HG02938 (cell line): ENCODE data around the gene SCN8A.

ENCODE experiments used
- ATAC-seq: cut with Tn5 transposase; IDR thresholded peaks from one replicate; pipeline ENCODE4 v1.9.1; 2021; ENCODE audit warnings: mild to moderate bottlenecking, moderate library complexity; ENCODE audit not compliant: unreplicated experiment

The SCN8A gene

DNA sequence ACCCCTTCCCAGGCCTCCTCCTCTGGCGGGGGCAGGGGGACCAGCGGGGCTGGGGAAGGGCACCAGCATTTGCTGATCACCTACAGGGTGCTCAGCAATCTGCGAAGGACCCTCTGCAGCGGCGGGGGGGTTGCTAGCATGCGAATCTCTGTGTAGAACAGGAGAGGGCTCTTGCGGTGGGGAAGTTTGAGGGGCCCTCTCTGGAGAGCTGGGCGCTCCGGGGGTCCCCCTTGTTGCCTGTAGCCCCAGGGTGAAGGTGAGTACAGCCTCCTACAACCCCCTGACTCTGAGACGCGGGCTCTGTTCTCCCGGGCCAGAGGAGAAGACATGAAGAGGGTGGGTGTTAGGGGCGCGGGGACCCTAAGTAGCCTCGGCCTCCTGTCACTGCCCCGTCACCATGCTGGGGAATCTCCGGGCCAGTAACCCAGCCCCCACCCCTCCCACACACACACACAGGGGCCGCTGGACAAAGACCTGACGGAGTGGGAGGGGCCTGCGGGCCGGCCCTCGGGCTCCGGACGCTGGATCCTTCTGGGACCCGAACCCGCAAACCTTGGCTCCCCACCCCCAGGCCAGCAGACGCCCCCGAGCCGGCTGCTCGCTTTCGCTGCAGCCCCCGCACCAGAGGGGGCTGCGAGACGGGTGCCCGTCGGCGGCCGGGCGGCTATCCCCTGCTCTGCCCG is 256.8 kb downstream of the SCN8A start:
- no peak for ATAC-seq

DNA sequence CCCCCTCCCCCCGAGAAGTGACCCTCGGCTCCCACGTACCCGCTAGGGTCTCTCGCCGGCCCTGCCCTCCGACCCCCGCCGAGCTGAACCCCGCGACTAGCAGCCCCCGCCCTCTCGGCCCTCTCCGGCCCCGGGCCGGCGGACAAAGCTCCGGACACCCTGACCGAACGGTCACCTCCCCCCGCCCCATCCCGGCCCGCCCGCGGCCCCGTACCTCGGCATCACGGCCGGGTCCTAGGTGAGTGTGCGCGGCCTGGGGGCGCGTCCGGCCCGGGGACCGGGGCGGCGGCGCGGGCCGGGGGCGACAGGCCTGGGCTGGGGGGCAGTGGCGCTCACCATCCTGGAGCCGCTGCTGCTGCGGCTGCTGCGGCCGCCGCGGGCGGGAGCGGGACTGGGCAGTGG is 257.3 kb downstream of the SCN8A start, which contains the start of gene FIGNL2:
FIGNL2 (minus strand) TSS at position 393 of the 402 bp plus-strand sequence. CDS start 26,305 bp downstream, outside the sequence.
- no peak for ATAC-seq

DNA sequence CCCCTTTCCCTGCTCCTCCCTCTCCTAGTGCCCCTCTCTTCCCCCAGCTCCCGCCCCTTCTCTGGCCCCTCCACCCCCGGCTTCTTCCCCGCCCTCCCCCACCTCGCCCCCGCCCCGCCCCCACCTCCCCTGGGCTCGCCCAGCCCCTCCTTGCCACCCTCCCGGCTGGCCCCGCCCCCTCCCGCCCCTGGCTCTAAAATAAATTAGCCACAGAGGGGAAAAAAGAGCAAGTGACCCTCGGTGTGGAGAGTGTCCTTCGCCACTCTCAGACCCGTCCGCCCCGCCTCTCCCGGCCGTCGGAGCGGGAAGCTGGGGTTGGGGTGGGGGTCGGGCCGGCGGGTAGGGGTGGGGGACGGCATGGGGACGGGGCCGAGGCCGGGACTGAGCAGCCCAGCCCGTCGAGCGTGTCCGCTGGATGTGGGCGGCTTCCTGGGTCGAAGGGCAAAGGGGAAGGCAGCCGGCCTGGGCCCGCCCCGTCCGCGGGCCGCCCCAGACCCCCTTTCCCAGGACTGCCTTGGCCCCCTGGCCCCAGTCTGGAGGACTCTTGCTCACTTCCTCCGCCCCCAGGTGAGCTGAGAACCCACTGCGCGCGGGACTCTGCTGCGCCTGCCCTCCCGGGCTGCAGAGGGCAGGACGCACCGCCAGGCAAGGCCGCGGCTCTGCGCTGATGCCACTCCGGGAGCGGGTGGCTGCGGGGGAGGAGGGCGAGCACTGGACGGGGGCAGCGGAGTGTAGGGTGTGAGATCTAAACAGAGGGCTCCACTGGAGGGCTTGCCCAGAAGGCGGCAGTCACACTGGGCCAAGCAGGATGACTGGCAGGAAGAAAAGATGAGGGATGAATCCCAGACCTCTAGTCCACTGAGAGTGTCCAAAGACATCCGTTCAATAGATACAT is 258.1 kb downstream of the SCN8A start:
- no peak for ATAC-seq

DNA sequence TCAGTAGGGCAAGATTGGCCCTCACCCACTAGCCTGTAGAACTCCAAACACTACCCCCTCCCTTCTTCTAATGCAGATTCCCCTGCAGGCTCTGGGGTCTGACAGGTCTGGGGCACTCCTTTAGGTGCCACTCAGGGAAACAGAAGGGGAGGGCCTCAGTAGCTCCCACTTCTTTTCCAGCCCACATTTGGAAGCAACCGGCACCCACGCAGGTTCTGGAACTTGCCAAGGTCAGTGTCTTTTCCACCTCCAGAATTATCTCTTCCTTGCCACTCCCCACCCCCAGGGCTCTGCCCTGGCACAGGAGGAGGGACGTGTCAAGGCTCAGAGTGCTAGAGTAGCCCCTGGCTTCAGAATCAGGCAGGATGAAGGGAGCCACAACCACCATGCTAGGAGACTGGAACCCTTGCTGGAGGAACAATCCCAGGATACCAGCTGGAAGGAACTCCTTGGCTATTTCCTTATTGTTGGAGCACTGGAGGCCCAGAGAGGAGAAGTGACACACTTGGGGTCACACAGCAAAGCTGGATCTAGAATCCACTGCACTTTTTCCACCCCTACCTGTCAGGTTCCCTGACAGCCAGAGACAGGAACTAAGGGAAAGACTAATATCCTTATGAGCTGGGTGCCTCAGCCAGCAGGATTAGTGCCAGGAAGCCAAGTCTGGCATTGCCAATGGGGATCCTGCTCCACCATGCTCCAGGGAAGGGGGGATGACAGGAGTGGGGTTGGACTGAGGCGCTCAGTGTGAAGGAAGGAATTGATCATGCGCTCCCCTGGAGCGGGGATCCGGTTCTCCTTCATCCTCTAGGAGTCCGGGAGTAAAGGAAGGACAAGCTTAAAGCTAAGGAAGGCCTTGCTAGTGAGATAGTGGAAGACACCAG is 259.3 kb downstream of the SCN8A start:
- ATAC-seq, result no peak

DNA sequence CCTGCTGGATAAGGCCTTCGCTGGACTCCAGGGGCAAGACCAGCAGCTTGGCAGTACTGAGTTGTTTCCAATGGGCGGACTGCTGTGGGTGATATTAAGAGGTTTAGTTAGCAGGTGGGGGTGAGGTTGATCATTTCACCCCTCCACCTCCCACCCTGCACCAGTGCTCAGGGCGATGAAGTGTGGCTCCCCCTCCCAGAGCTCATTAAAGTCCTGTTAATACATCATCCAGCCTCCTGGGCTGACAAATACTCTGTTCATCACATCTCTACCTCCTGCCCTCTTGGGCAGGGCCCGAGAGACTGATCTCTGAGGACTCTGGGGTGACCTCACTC is 259.9 kb downstream of the SCN8A start:
- no peak for ATAC-seq

DNA sequence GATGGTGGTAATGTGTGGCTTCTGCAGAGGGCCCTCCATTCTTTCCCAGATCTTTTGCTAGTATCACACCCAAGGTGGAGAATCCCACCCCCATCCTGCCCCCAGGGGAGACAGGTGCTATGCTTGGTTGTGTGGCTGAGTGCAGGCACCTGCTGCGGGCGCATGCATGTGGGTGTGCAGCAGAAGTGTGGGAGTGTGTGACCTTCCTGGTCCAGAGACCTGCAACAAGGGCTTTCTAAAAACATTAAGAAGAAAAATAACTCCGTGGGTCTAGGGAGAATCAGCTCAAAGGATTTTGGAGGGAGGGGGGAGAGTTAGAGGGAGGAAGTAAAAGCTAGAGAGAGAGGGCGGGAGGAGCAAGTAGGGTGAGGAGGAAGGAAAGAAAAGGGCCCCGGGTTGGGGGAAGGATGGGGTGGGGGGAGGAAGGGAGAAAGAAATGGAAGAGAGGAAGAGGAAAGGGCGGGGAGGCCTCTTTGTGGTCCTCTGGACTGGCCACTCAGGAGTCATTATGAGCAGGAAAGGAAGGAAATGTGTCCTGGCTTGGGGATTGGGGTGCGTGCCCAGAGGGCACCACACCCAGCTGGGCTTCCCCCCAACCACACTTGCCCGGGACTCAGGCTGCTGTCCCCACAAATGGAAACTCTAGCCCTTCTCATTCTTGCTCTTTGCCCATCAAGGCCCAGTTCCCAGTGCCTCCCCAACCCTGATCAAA is 260.5 kb downstream of the SCN8A start:
- no peak for ATAC-seq

DNA sequence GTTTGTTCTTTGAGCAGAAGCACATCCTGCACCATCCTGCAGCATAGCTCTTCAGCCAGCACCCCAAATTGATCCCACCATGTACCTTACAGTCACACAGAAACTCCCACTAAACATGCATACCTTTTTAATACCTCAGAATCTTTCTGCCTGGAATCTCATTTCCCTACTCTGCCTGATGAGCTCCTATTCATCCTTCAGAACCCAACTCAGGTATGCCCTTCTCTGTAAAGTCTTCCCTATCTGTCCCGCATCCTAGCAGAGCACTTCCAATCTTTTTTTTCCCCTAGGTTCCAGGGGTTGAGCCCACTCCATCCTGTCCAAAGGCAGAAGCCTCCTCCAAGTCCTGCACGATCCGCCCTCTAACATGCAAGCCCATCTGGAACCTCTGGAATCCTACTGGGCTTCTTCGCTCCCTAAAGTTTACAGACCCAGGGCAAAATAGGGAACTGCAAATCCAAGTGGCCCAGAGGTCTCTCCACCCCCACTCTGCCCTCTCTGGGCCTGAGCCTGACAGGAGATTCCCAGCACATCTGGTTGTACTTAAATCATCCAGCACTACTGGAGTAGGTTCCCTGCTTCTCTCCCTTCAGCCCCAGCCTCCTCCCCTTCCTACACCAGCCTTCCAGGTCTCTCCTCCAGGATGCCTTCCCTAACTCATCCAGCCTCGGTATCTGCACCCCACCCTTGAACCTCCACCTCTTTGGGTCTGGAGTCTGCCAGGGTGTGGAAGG is 261.5 kb downstream of the SCN8A start:
- ATAC-seq, result no peak

DNA sequence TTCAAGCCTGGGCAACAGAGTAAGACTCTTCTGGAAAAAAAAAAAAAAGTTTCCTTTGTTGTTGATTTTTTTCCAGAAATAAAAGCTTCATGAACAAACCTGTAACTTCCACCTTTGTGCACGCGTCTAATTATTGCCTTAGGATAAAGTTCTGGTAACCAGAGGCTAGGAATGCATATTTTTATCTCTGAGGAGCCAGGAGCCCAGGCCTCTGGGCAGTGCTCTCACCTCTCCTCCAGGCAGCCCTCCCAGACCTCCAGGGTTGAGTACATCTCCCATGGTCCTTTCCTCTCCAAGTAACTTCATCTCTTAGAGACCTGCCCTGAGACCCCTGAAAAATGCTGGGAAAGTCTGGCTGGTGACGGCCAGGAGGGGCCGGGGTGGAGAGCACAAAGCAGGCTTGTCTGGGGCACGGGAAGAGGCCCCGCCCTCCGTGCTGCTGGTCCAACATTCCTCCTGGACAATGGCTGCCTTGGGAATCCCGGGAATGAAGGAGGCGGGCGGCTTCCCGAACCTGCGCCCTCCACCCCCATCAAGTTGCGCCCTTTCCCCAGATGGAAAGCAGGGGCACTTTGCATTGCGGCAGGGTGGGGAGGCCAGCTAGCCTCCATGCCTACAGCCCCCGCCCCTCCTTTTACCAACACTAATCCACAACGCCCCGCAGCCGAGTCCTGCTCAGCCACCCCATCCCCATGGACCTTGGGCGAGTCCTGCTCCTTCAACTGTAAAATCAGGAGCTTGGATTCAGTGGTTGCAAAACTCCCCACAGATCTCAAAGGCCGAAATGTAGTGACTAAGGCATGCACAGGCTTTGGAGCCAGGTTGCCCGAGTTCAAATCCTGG is 264.8 kb downstream of the SCN8A start:
- ATAC-seq, result no peak

DNA sequence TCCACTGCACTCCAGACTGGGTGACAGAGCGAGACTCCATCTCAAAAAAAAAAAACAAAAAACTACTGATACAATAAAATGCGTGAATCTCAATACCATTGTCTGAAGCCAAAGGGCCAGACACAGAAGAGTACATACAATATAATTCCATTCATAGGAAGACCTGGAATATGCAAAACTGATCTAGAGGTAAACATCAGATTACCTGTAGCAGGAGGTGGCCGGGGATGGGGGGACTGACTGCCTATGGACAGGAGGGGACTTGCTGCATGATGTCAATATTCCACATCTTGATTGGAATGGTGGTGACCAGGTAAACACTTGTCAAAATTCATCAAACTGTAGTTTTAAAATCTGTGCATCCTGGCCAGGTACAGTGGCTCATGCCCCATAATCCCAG is 270.0 kb downstream of the SCN8A start:
- no peak for ATAC-seq
